Chondrocyte (in vitro differentiated cells): Measurements from ENCODE around the gene FOXS1. TPM values are rescaled to one million over a fixed set of nuclear protein-coding genes. Genes with fewer than 3 reads are reported as not detected.

ENCODE experiments used
- DNase-seq: peaks from one replicate; pipeline ENCODE4 v3.0.0; 2021; ENCODE audit warnings: mixed read lengths, low spot score
- H3K27ac Mint-ChIP-seq: one replicate; pipeline ENCODE4 v1.8.0; 2021; ENCODE audit warnings: mild to moderate bottlenecking, moderate library complexity, mixed read lengths; ENCODE audit not compliant: unreplicated experiment
- H3K27me3 Mint-ChIP-seq: 2 replicates; pipeline ENCODE4 v1.8.0; 2021; ENCODE audit warnings: low read depth, mixed read lengths
- H3K36me3 Mint-ChIP-seq: 2 replicates; pipeline ENCODE4 v1.8.0; 2021; ENCODE audit warnings: low read depth, mixed read lengths
- H3K4me1 Mint-ChIP-seq: 2 replicates; pipeline ENCODE4 v1.8.0; 2021; ENCODE audit warnings: low read depth, mild to moderate bottlenecking, mixed read lengths
- H3K4me3 Mint-ChIP-seq: one replicate; pipeline ENCODE4 v1.8.0; 2021; ENCODE audit warnings: mild to moderate bottlenecking, moderate library complexity, mixed read lengths; ENCODE audit not compliant: unreplicated experiment
- H3K9me3 Mint-ChIP-seq: 2 replicates; pipeline ENCODE4 v1.8.0; 2021; ENCODE audit warnings: low read depth, mixed read lengths
- long read RNA-seq: library from polyadenylated mRNA; stranded (forward); transcript quantifications from one replicate; pipeline ENCODE4 v2.0.0, GENCODE V29; 2021
- total RNA-seq: library from RNA; stranded (reverse); gene quantifications from 3 replicates; pipeline ENCODE4 v1.2.1, GENCODE V29; 2021
- TF ChIP-seq, protein P1 (sequence below): fragments of 200-600 bp; sonication (generic); IDR thresholded peaks from 2 replicates; pipeline ENCODE4 v1.5.0; 2021; ENCODE audit warnings: antibody characterized with exemption, mild to moderate bottlenecking, moderate library complexity

Gene FOXS1
- total RNA-seq: 54.1 to 192 TPM (median 185 TPM) in 3 replicates
- long read RNA-seq, transcript FOXS1-201 (1 exons, 1,319 nt): major isoform, 413 of 414 reads
- long read RNA-seq, partial matches to known transcripts: 0 of 414 reads
- long read RNA-seq, other reads (novel, unspliced or antisense): 1 of 414 reads

DNA sequence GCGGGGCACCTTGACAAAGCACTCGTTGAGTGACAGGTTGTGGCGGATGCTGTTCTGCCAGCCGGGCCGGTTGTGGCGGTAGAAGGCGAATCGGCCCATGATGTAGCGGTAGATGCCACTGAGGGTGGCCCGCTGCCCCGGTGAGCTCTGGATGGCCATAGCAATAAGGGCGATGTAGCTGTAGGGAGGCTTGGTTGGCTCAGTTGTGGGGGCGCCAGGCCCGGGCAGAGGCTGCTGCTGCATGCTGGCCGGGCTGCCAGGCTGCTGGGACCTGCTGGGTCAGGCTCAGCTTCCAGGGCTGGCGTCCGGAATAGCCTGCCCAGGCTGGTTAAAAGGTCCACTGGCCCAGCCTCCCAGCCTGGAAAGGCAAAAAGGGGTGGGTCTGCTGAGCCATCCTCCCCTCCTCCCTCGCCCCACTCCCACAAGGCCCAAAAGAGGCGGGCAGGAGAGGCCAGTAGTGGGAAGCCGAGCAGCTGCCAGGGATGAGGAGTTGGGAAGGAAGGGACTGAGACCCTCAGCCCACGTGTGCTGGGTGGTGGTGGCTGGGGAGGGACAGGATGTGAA is at the start of gene FOXS1:
TSS of gene FOXS1 (minus strand) at position 305 of the 564 bp plus-strand sequence. CDS start at position 243, 62 bp downstream.
- H3K4me3 Mint-ChIP-seq: peak within 1 kb of the TSS; percentile 23
- H3K9me3 Mint-ChIP-seq: no peaks in the 10 kb centered on the region
- H3K4me1 Mint-ChIP-seq: peaks cover 37% of the 10 kb centered on the region
- peaks cover 5% of the 10 kb centered on the region for H3K27me3 Mint-ChIP-seq
- no peak within 1 kb of the TSS for H3K27ac Mint-ChIP-seq
- DNase-seq: no peak
- H3K36me3 Mint-ChIP-seq: peaks cover 2% of the 10 kb centered on the region
- TF ChIP-seq, protein P1, sequence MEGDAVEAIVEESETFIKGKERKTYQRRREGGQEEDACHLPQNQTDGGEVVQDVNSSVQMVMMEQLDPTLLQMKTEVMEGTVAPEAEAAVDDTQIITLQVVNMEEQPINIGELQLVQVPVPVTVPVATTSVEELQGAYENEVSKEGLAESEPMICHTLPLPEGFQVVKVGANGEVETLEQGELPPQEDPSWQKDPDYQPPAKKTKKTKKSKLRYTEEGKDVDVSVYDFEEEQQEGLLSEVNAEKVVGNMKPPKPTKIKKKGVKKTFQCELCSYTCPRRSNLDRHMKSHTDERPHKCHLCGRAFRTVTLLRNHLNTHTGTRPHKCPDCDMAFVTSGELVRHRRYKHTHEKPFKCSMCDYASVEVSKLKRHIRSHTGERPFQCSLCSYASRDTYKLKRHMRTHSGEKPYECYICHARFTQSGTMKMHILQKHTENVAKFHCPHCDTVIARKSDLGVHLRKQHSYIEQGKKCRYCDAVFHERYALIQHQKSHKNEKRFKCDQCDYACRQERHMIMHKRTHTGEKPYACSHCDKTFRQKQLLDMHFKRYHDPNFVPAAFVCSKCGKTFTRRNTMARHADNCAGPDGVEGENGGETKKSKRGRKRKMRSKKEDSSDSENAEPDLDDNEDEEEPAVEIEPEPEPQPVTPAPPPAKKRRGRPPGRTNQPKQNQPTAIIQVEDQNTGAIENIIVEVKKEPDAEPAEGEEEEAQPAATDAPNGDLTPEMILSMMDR: no peak

DNA sequence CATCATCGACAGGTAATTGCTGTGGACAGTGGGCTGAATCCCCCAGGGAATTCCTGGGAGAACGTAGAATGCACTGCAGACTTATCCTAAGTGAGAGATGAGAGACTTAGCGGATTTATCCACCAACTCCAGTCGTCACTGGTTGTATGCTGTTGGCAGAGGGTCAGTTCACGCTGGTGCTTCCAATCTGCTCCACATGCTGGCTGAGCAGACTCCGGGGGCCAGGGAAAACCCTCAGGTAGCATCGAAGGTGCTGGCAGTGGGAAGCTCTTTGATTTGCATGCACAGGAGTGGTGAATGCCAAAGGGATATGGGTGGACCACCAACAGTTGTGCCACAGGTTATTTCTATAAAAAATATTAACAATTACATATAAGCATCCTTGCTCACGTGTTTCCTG is 45.2 kb upstream of the FOXS1 start:
- H3K27ac Mint-ChIP-seq: no peak overlapping the region
- no peaks in the 10 kb centered on the region for H3K9me3 Mint-ChIP-seq
- no peak for DNase-seq
- H3K4me1 Mint-ChIP-seq: no peaks in the 10 kb centered on the region
- H3K4me3 Mint-ChIP-seq: no peak overlapping the region
- TF ChIP-seq, protein P1: no peak
- peaks cover 4% of the 10 kb centered on the region for H3K36me3 Mint-ChIP-seq
- H3K27me3 Mint-ChIP-seq: peaks cover 57% of the 10 kb centered on the region

DNA sequence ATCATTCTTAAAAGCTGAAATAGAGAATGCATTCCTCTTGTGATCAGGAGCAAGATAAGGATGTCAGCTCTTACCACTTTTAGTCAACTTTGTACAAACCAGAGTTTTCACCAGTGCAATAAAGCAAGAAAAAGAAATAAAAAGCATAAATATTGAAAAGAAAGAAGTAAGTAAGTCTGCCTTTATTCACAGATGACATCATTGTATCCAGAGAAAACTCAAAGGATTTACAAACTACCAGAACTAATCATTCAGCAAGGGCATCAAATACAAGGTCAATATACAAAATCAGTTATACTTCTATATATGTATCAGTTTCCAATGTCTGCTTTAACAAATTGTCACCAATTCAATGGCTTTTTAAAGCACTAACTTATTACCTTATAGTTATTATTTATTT is 38.4 kb upstream of the FOXS1 start:
- H3K9me3 Mint-ChIP-seq: no peaks in the 10 kb centered on the region
- peaks cover 48% of the 10 kb centered on the region for H3K27me3 Mint-ChIP-seq
- peaks cover 2% of the 10 kb centered on the region for H3K36me3 Mint-ChIP-seq
- no peak overlapping the region for H3K27ac Mint-ChIP-seq
- no peak for DNase-seq
- no peak overlapping the region for H3K4me3 Mint-ChIP-seq
- H3K4me1 Mint-ChIP-seq: peaks cover 4% of the 10 kb centered on the region
- TF ChIP-seq, protein P1: no peak

DNA sequence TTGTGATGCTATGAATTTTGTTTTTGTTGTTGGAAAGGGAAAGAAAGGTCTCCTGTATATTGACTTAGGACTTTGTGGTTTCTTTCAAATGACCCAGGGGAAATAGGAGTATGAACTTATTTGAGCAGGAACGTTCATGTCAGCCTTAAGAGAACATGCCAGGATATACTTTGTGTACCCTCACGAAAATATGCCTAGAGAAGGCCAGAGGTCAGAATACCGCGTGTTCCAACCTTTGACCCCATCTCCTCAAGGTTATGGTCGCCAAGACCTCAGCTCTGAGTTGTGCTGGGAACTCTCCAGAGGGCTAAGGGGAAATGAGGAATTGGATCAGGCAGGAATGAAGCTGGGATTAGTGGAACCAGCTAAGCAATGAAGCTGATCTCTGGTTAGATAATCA is 36.5 kb upstream of the FOXS1 start:
- TF ChIP-seq, protein P1: no peak
- Mint-ChIP-seq H3K4me1 (peaks cover 4% of the 10 kb centered on the region), H3K9me3 (peaks cover 2% of the 10 kb centered on the region), H3K4me3 (no peak overlapping the region), H3K27me3 (peaks cover 36% of the 10 kb centered on the region), H3K36me3 (no peaks in the 10 kb centered on the region), H3K27ac (no peak overlapping the region)
- DNase-seq: no peak

DNA sequence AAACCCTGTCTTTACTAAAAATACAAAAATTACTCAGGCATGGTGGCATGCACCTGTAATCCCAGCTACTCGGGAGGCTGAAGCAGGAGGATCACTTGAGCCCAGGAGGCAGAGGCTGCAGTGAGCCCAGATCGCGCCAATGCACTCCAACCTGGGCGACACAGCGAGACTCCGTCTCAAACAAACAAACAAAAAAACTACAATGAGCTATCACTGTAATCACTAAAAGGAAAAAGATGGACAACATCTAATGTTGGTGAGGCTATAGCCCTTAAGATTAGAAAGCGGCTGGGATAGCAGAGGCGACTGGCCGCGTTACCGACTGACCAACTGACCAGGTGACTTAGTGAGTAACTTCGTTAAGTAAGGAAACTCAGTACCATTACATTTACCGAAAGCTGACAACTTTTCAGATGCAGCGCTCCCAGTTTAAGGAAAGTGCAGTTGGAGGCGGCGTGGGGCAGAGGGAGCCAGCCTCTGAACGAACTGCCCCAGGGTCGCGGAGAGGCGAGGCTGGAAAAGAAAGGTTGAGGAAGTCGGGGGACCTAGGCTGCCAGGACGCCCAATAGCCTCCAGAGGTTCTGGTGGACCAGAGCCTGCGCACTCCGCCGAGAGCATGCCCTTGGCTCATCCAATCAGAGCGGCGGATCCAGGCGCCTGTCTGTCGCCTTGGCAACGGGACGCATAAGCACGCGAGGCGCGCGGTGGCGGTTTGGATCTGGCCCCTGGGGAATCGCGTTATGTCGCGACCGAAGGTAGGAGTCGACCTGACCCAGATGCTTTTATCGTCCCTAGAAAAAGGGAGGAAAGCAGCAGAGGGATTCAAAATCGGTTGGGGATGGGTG is 34.0 kb upstream of the FOXS1 start:
- Mint-ChIP-seq H3K27ac (peak overlapping the region; percentile 98), H3K9me3 (peaks cover 2% of the 10 kb centered on the region), H3K36me3 (no peaks in the 10 kb centered on the region), H3K4me3 (peak overlapping the region; percentile 90), H3K27me3 (peaks cover 13% of the 10 kb centered on the region), H3K4me1 (peaks cover 4% of the 10 kb centered on the region)
- peak; percentile 97 for DNase-seq
- TF ChIP-seq, protein P1: peak; percentile 64
